Thymus (tissue), 11 donors: ENCODE results near the gene PTGS1. TPM values are rescaled to one million over a fixed set of nuclear protein-coding genes. Genes with fewer than 3 reads are reported as not detected.

Source experiments
- DNase-seq, 9 donors: peaks; one replicate each; pipeline ENCODE4 v3.0.0-alpha.2; 2013; ENCODE audit warnings: low spot score in 9 of 9, low read depth in 6 of 9, missing footprints in 1 of 9
- H3K27ac ChIP-seq, 2 donors: one replicate each; pipeline ENCODE4 v1.5.1; 2013; ENCODE audit warnings: control low read depth in 1 of 2, low read depth in 1 of 2, low read length in 1 of 2, mild to moderate bottlenecking in 1 of 2, moderate library complexity in 1 of 2
- H3K27me3 ChIP-seq, 2 donors: one replicate each; pipeline ENCODE4 v1.5.1; 2013; ENCODE audit warnings: low read length in 1 of 2; ENCODE audit not compliant: control insufficient read depth in 2 of 2, insufficient read depth in 1 of 2
- H3K36me3 ChIP-seq, 2 donors: one replicate each; pipeline ENCODE4 v1.5.1; 2013; ENCODE audit warnings: low read length in 1 of 2, mild to moderate bottlenecking in 1 of 2, moderate library complexity in 1 of 2; ENCODE audit not compliant: control insufficient read depth in 2 of 2, insufficient read depth in 2 of 2
- H3K4me1 ChIP-seq, 2 donors: one replicate each; pipeline ENCODE4 v1.5.1; 2013; ENCODE audit warnings: low read length in 2 of 2; ENCODE audit not compliant: control insufficient read depth in 2 of 2, insufficient read depth in 2 of 2
- H3K4me3 ChIP-seq, 2 donors: one replicate each; pipeline ENCODE4 v1.5.1; 2013; ENCODE audit warnings: low read length in 2 of 2, control low read depth in 1 of 2, mild to moderate bottlenecking in 1 of 2
- H3K9me3 ChIP-seq, 2 donors: one replicate each; pipeline ENCODE4 v1.5.1; 2013; ENCODE audit warnings: low read length in 1 of 2, mild to moderate bottlenecking in 1 of 2; ENCODE audit not compliant: control insufficient read depth in 2 of 2, insufficient read depth in 1 of 2
- WGBS: extraction: QIAGEN DNeasy Blood & Tissue Kit; methylation state at CpG from one replicate; pipeline ENCODE4 v1.1.7; 2013; 5-methylcytosine and 5-hydroxymethylcytosine counted together
- polyA plus RNA-seq: library from polyadenylated mRNA; stranded (reverse); fragments of 200-250 nt; gene quantifications from one replicate; pipeline ENCODE4 v1.2.3, GENCODE V29; 2013
- total RNA-seq: library from RNA; stranded (reverse); fragments of 120-200 nt; gene quantifications from one replicate; pipeline ENCODE4 v1.2.4, GENCODE V29; 2013
- donor health status: healthy.

The PTGS1 gene
- total and polyA plus RNA-seq, 2 donors = 1.6 to 1.9 TPM

DNA sequence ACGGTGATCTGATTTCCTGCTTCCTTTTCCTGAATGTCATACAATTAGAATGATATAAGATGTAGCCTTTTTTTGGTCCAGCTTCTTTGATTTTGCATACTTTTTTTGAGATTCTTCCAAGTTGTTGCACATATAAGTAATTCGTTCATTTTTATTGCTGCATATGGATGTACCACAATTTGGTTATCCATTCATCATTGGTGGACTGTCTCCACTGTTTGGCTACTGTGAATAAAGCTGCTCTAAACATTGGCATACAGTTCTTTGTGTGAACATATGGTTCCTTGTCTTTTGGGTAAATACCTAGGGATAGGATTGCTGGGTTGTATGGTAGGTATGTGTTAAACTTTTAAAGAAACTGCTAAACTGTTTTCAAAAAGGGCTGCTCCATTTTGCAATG lies 54.3 kb downstream of the PTGS1 start:
- Histone ChIP-seq H3K4me1 (no peaks in the 10 kb centered on the region), H3K36me3 (no peaks in the 10 kb centered on the region), H3K27ac (no peak overlapping the region), H3K9me3 (peaks cover 0 to 5% of the 10 kb centered on the region in 2 donors), H3K4me3 (no peak overlapping the region), H3K27me3 (no peaks in the 10 kb centered on the region)
- 46% methylated on average over 2 of the region's 2 CpGs for WGBS
- no peak for DNase-seq

DNA sequence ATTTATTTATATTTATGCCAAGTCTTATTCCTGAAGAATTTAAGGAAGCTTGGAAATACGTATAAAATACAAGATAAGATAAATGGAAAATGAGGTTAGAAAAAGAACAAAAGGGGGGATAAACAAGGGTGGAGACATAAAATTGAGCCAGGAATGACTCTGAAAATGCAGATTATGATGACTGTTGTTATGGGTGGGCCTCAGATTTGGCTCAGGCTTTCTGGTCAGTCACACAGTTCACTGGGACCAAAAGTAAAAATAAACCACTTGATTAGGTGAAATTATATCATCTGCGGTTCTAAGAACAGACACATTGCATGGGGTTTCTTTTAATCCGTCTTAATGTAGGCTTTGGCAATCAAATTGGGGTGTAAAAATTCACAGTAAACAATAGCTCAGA lies 55.9 kb downstream of the PTGS1 start:
- WGBS = 94% methylated on average over 3 of the region's 3 CpGs

DNA sequence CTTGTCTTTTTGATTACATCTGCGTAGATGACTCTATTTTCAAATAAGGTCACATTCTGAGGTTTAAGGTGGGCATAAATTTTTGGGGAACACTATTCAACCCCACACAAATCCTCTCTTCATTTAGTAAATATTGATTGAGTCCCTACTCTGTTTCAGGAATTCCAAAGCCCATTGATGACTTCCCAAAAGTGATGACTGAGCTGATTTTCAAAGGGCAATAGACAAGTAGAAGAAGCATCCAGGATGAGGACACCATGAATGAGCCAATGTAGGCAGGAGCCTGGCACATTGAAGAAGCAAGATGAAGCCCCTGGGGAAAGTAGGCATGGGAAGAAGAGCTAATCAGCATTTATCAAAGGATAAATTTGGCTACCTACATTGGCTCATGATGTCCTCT lies 71.7 kb downstream of the PTGS1 start:
- Histone ChIP-seq H3K4me1 (no peaks in the 10 kb centered on the region), H3K36me3 (no peaks in the 10 kb centered on the region), H3K9me3 (no peaks in the 10 kb centered on the region), H3K27me3 (peaks cover 0 to 4% of the 10 kb centered on the region in 2 donors), H3K27ac (no peak overlapping the region), H3K4me3 (no peak overlapping the region)
- WGBS = 93% methylated on average over 1 of the region's 1 CpG
- no peak for DNase-seq

More for the DNA sequence above, 55.9 kb downstream of the PTGS1 start:
- no peak for DNase-seq
- Histone ChIP-seq H3K9me3 (peaks cover 0 to 2% of the 10 kb centered on the region in 2 donors), H3K4me3 (no peak overlapping the region), H3K27me3 (no peaks in the 10 kb centered on the region), H3K36me3 (no peaks in the 10 kb centered on the region), H3K4me1 (no peaks in the 10 kb centered on the region), H3K27ac (no peak overlapping the region)

DNA sequence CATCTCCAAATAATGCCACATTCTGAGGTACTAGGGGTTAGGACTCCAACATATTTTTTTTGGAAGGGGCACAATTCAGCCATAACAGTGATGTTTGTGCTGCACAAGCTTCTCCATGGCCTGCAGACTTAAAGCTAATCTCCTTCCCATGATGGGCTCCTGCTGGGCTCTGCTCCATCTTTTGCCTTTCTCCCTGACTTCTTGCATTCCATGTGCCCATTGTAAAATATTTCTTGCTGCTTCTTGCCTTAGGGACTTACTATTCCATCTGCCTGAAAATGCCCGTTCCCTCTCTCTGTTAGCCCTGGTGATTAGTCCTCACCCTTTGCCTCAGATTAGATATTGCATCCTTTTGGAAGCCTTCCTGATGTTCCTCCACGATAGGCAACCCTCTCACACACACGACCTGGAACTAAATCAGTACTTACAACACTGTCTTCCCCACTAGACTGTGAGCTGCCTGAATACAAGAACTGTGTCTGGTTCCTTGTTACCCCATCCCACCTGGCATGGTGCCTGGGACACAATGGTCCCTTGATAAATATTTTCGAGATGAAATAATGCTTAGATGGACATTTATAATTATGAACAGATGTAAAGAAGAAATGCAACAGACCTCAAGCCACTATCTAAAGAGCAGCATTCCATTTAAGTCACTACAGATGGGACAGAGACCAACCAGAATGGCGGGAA lies 73.4 kb downstream of the PTGS1 start:
- DNase-seq = no peak
- H3K27ac ChIP-seq = no peak overlapping the region

More for the DNA sequence above, 73.4 kb downstream of the PTGS1 start:
- H3K4me1 ChIP-seq = no peaks in the 10 kb centered on the region
- no peak overlapping the region for H3K4me3 ChIP-seq
- no peaks in the 10 kb centered on the region for H3K9me3 ChIP-seq
- WGBS = 90% methylated on average over 5 of the region's 5 CpGs
- H3K36me3 ChIP-seq = no peaks in the 10 kb centered on the region
- H3K27me3 ChIP-seq = peaks cover 0 to 4% of the 10 kb centered on the region in 2 donors

Other genes with a start within 250 kb of the PTGS1 start
- gene NDUFA8, start 211.2 kb upstream of the PTGS1 start, total RNA-seq = 42.8 TPM
- 55.9 TPM for gene NDUFA8, start 211.2 kb upstream of the PTGS1 start, polyA plus RNA-seq
- not detected for gene MORN5, start 211.1 kb upstream of the PTGS1 start, total RNA-seq
- gene MORN5, start 211.1 kb upstream of the PTGS1 start, polyA plus RNA-seq = 0.21 TPM
- gene LHX6, start 142.1 kb upstream of the PTGS1 start, total RNA-seq = 0.47 TPM
- 1.1 TPM for gene LHX6, start 142.1 kb upstream of the PTGS1 start, polyA plus RNA-seq
- 11.6 TPM for gene RBM18, start 106.2 kb upstream of the PTGS1 start, total RNA-seq
- 10.6 TPM for gene RBM18, start 106.2 kb upstream of the PTGS1 start, polyA plus RNA-seq
- gene MRRF, start 106.1 kb upstream of the PTGS1 start, total RNA-seq = 34.7 TPM
- 27.0 TPM for gene MRRF, start 106.1 kb upstream of the PTGS1 start, polyA plus RNA-seq
- not detected for gene OR1J1, start 106.9 kb downstream of the PTGS1 start, total RNA-seq
- gene OR1J1, start 106.9 kb downstream of the PTGS1 start, polyA plus RNA-seq = not detected
- not detected for gene OR1J2, start 139.8 kb downstream of the PTGS1 start, total RNA-seq
- not detected for gene OR1J2, start 139.8 kb downstream of the PTGS1 start, polyA plus RNA-seq
- not detected for gene OR1J4, start 148.1 kb downstream of the PTGS1 start, total RNA-seq
- gene OR1J4, start 148.1 kb downstream of the PTGS1 start, polyA plus RNA-seq = 0.07 TPM
- gene OR1N1, start 156.3 kb downstream of the PTGS1 start, total RNA-seq = not detected
- not detected for gene OR1N1, start 156.3 kb downstream of the PTGS1 start, polyA plus RNA-seq
- not detected for gene OR1N2, start 182.1 kb downstream of the PTGS1 start, total RNA-seq
- not detected for gene OR1N2, start 182.1 kb downstream of the PTGS1 start, polyA plus RNA-seq
- gene OR1L8, start 212.4 kb downstream of the PTGS1 start, total RNA-seq = 0.09 TPM
- gene OR1L8, start 212.4 kb downstream of the PTGS1 start, polyA plus RNA-seq = not detected
- gene OR1Q1, start 243.7 kb downstream of the PTGS1 start, total RNA-seq = not detected
- 0.05 TPM for gene OR1Q1, start 243.7 kb downstream of the PTGS1 start, polyA plus RNA-seq